ENCODE measurements around the gene SMOC2.

SMOC2 gene

GRCh38 chr6:168540713-168541291, 99.8 kb downstream of the SMOC2 start:
- no peak for TF ChIP-seq CTCF (IDR thresholded peaks at IDR 0.05; ENCODE audit: insufficient read depth, low read depth, low read length, missing control alignments)
- no peak overlapping the region for H3K4me3 ChIP-seq (ENCODE audit: low read depth, low read length)
- DNase-seq (ENCODE audit: low read depth), result no peak

- H3K4me3 ChIP-seq (ENCODE audit: low read depth, low read length), result no peak overlapping the region
- TF ChIP-seq CTCF (IDR thresholded peaks at IDR 0.05; ENCODE audit: insufficient read depth, low read depth, low read length, missing control alignments), result no peak
- DNase-seq (ENCODE audit: low read depth), result no peak
Observed at GRCh38 chr6:168541307-168541706, 100.3 kb downstream of the SMOC2 start.

- no peak overlapping the region for H3K4me3 ChIP-seq (ENCODE audit: low read depth, low read length)
- no peak for DNase-seq (ENCODE audit: low read depth)
- TF ChIP-seq CTCF (IDR thresholded peaks at IDR 0.05; ENCODE audit: insufficient read depth, low read depth, low read length, missing control alignments), result no peak
Observed at GRCh38 chr6:168542301-168542700, 101.3 kb downstream of the SMOC2 start.

- no peak overlapping the region for H3K4me3 ChIP-seq (ENCODE audit: low read depth, low read length)
- no peak for DNase-seq (ENCODE audit: low read depth)
- TF ChIP-seq CTCF (IDR thresholded peaks at IDR 0.05; ENCODE audit: insufficient read depth, low read depth, low read length, missing control alignments), result no peak
Observed at GRCh38 chr6:168545428-168545827, 104.4 kb downstream of the SMOC2 start.

DNA sequence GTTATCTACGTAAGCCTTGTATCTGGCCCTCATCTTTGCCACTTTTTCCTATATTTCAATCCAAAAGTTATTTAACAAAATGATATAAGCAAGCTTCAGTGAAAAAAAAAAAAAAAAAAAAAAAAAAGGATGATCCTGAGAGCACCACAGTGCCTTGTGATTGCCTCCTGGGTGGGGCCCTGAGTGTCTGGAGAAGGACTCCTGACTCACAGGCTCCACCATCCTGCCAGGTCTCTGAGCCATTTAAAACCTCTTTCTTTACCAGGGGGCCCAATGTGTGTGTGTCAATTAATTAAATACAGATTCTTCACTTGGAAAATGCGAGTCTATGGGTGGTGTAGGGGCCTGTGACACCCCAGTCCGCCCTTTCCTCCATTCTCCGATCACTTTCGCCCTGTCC, 105.2 kb downstream of the SMOC2 start:
- TF ChIP-seq CTCF (IDR thresholded peaks at IDR 0.05; ENCODE audit: insufficient read depth, low read depth, low read length, missing control alignments), result no peak

DNA sequence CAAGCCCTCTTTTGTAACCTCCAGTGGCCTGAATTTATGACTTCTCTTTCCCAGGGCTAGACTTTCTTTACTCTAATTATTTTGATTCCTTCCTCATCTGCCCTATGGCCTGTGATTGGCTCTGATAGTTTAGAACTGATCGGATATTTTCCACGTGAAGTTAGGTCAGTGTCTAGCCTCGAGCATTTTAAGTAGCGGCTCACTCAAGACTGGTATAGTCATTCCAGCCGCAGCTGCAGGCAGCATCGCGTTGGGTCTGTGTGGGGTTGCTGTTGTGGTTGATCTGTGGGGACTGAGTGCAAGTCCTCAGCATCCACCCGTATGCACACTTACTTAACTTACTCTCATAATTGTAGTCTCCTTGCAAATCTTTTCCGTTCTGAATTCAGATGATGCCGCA, 105.7 kb downstream of the SMOC2 start:
- H3K4me3 ChIP-seq (ENCODE audit: low read depth, low read length), result no peak overlapping the region
- TF ChIP-seq CTCF (IDR thresholded peaks at IDR 0.05; ENCODE audit: insufficient read depth, low read depth, low read length, missing control alignments), result no peak
- no peak for DNase-seq (ENCODE audit: low read depth)

More for the DNA sequence above, 105.2 kb downstream of the SMOC2 start:
- no peak overlapping the region for H3K4me3 ChIP-seq (ENCODE audit: low read depth, low read length)
- DNase-seq (ENCODE audit: low read depth), result no peak

- DNase-seq (ENCODE audit: low read depth), result no peak
- H3K4me3 ChIP-seq (ENCODE audit: low read depth, low read length), result no peak overlapping the region
- TF ChIP-seq CTCF (IDR thresholded peaks at IDR 0.05; ENCODE audit: insufficient read depth, low read depth, low read length, missing control alignments), result no peak
Observed at GRCh38 chr6:168550326-168550725, 109.3 kb downstream of the SMOC2 start.

All from GM12865 (cell line).